ENCODE measurements around the gene LCN6. TPM values are rescaled to one million over a fixed set of nuclear protein-coding genes. Genes with fewer than 3 reads are reported as not detected.
A peak's percentile ranks its signal among the peaks of the same experiment; 100 is the strongest.

LCN6 gene
- total and polyA plus RNA-seq, 2 of the 13 experiments (the other 11 are each of a cell fraction or from before 2014, with no cell fraction given) = not detected

- TF ChIP-seq ZNF574 (CRISPR knock-in tag; IDR thresholded peaks at IDR 0.05) (no peak), ZNF329 (CRISPR knock-in tag; IDR thresholded peaks at IDR 0.05; ENCODE audit: low read depth) (no peak), KAT2B (IDR thresholded peaks at IDR 0.05; ENCODE audit: borderline replicate concordance, low read depth, low read length) (no peak), DZIP1 (CRISPR knock-in tag; IDR thresholded peaks at IDR 0.05) (no peak), ZNF230 (CRISPR knock-in tag; IDR thresholded peaks at IDR 0.05) (no peak), ZNF510 (CRISPR knock-in tag; IDR thresholded peaks at IDR 0.05; ENCODE audit: low read depth) (no peak), NR1H2 (CRISPR knock-in tag; IDR thresholded peaks at IDR 0.05; ENCODE audit: borderline replicate concordance, low read depth) (no peak), RERE (CRISPR knock-in tag; IDR thresholded peaks at IDR 0.05; ENCODE audit: low read depth) (no peak), CCDC6 (CRISPR knock-in tag; IDR thresholded peaks at IDR 0.05) (no peak), GABPB1 (CRISPR knock-in tag; IDR thresholded peaks at IDR 0.05) (peak; percentile 10; the same call in 1 of the 2 replicates), HMGXB3 (CRISPR knock-in tag; IDR thresholded peaks at IDR 0.05; ENCODE audit: borderline replicate concordance) (no peak), ZKSCAN5 (CRISPR knock-in tag; IDR thresholded peaks at IDR 0.05) (no peak)
These were observed 19.7 kb downstream of the LCN6 start (continued) for GRCh38 chr9:136728548-136729123.
